Cardiac septum (tissue), 1 donor: Measurements from ENCODE around the gene SYNE2. TPM values are rescaled to one million over a fixed set of nuclear protein-coding genes. Genes with fewer than 3 reads are reported as not detected.
"Not testable (repeated sequence)": the region's sequence is repeated elsewhere in the genome, so short reads cannot be mapped to it uniquely, and the experiment has no call there.

Experiments
- DNase-seq: peaks from one replicate; pipeline ENCODE4 v3.0.0-alpha.2; 2020; ENCODE audit warnings: low spot score
- intact Hi-C: fragments of 100-400 bp; cut with DNase I; formaldehyde crosslinking; loops from one replicate; pipeline ENCODE4 v1.14.0; 2022
- long read RNA-seq: library from polyadenylated mRNA; unstranded; transcript quantifications from one replicate; pipeline ENCODE4 v2.0.0, GENCODE V29; 2021
- total RNA-seq: library from RNA; stranded (reverse); fragmentation: NEBNext Ultra II Directional; extraction: Animal tissue kit (Norgen Biotek cat#: 25700); gene quantifications from one replicate; pipeline ENCODE4 v1.2.1, GENCODE V29; 2021
- donor health status: DM: no; HTN: no; CAD: no.

The SYNE2 gene, protein sequence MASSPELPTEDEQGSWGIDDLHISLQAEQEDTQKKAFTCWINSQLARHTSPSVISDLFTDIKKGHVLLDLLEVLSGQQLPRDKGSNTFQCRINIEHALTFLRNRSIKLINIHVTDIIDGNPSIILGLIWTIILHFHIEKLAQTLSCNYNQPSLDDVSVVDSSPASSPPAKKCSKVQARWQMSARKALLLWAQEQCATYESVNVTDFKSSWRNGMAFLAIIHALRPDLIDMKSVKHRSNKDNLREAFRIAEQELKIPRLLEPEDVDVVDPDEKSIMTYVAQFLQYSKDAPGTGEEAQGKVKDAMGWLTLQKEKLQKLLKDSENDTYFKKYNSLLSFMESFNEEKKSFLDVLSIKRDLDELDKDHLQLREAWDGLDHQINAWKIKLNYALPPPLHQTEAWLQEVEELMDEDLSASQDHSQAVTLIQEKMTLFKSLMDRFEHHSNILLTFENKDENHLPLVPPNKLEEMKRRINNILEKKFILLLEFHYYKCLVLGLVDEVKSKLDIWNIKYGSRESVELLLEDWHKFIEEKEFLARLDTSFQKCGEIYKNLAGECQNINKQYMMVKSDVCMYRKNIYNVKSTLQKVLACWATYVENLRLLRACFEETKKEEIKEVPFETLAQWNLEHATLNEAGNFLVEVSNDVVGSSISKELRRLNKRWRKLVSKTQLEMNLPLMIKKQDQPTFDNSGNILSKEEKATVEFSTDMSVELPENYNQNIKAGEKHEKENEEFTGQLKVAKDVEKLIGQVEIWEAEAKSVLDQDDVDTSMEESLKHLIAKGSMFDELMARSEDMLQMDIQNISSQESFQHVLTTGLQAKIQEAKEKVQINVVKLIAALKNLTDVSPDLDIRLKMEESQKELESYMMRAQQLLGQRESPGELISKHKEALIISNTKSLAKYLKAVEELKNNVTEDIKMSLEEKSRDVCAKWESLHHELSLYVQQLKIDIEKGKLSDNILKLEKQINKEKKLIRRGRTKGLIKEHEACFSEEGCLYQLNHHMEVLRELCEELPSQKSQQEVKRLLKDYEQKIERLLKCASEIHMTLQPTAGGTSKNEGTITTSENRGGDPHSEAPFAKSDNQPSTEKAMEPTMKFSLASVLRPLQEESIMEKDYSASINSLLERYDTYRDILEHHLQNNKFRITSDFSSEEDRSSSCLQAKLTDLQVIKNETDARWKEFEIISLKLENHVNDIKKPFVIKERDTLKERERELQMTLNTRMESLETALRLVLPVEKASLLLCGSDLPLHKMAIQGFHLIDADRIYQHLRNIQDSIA (N-terminal part only)
- total RNA-seq = 61.4 TPM
- long read RNA-seq, partial matches to known transcripts = 31 of 51 reads
- long read RNA-seq, other reads (novel, unspliced or antisense) = 20 of 51 reads

GRCh38 chr14:63852817-63853731 is at the start of gene SYNE2:
SYNE2 (plus strand) TSS chr14:63853004; CDS start chr14:63909149, 56,145 bp downstream.
- intact Hi-C loops = loop anchor here (5.0 to 10.0 kb wide), 2 partner anchors 39 to 132 kb away; no protein-coding TSS in a partner anchor

DNA sequence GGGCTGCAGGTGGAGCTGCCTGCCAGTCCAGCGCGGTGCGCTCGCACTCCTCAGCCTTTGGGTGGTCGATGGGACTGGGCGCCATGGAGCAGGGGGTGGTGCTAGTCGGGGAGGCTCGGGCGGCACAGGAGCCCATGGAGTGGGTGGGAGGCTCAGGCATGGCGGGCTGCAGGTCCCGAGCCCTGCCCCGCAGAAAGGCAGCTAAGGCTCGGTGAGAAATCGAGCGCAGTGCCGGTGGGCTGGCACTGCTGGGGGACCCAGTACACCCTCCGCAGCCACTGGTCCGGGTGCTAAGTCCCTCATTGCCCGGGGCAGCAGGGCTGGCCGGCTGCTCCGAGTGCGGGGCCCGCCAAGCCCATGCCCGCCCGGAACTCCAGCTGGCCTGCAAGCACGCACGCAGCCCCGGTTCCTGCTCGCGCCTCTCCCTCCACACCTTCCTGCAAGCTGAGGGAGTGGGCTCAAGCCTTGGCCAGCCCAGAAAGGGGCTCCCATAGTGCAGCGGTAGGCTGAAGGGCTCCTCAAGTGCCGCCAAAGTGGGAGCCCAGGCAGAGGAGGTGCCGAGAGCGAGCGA is 49.5 kb upstream of the SYNE2 start:
- intact Hi-C loops, DNase-seq: not testable (repeated sequence)

More at GRCh38 chr14:63852817-63853731, at the start of gene SYNE2:
- DNase-seq = peak; percentile 84

GRCh38 chr14:63806064-63806463 is 46.7 kb upstream of the SYNE2 start:
- intact Hi-C loops, DNase-seq: not testable (repeated sequence)

DNA sequence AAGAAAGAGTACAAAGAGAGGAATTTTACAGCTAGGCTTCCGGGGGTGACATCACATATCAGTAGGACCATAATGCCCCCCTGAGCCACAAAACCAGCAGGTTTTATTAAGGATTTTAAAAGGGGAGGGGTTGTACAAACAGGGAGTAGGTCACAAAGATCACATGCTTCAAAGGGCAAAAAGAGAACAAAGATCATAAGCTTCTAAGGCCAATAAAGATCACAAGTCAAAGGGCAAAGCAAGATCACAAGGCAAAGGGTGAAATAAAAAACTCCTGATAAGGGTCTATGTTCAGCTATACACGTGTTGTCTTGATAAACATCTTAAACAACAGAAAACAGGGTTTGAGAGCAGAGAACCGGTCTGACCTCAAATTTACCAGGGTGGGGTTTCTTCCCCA is 41.1 kb upstream of the SYNE2 start:
- intact Hi-C loops, DNase-seq: not testable (repeated sequence)

GRCh38 chr14:63833728-63834127 is 19.1 kb upstream of the SYNE2 start:
- DNase-seq = no peak
- intact Hi-C loops = no loop called here

- DNase-seq = no peak
- intact Hi-C loops = no loop called here
Measured at GRCh38 chr14:63840981-63841380, 11.8 kb upstream of the SYNE2 start.

DNA sequence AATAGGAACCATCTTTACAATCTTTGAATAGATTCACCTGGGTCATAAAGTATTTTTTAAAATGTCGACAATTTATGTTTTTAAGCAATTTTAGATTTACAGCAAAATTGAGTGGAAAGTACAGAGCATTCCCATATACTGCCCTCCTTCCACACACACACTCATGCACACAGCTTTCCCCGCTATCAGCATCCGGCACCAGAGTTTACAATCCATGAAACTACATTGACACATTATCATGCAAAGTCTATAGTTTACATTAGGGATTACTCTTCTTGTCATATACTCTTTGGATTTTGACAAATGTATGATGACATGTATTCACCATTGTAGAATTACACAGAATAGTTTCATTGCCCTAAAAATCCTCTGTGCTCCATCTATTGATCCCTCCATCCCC is 9.0 kb upstream of the SYNE2 start:
- intact Hi-C loops = no loop called here
- DNase-seq = no peak

DNA sequence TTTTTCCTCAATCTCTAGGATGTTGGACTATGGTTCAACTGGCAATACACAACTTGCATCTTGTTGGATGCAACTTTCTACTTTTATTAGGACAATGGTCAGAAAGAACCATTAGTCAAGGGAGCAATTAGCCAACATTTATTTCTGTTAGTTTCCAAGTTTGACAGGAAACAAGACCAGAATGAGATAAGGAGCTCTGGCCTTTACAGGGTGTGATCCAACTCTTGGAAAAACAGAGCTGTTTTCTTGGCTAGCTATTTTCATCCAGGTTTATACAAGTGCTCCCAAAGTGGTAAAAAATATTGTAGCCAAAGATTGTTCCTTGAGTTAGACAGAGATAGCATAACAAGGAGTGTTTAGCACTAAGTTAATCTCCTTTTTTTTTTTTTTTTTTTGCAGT is 3.9 kb upstream of the SYNE2 start:
- DNase-seq = no peak
- intact Hi-C loops = no loop called here

- no peak for DNase-seq
- intact Hi-C loops = loop anchor here (5.0 to 10.0 kb wide), 2 partner anchors 40 to 132 kb away; no protein-coding TSS in a partner anchor
Measured at GRCh38 chr14:63852271-63852816, 460 bp upstream of the SYNE2 start.

- no peak for DNase-seq
- intact Hi-C loops = loop anchor here (1.0 to 10.0 kb wide), 3 partner anchors 21 to 131 kb away; no protein-coding TSS in a partner anchor
Measured at GRCh38 chr14:63853831-63854293, 1.1 kb downstream of the SYNE2 start.

DNA sequence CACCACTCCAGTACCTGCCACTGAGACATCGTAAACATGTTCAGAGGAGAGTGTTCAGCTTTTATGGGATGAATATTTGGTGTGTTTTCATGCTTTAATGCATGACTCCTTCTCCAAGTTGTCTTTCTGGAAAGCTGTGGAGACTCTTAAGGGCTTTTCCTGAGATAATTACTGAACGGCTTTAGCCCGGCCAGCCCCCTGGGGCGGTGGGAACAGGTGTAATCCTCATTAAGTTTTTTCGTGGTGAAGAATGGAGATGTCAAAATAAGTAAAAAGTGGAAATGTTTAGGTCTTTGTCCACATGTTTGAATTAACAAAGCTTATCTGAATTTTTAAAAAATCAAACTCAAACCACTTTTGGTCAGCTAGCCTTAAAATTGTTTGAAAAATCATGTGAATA is 1.5 kb downstream of the SYNE2 start:
- intact Hi-C loops = loop anchor here (1.0 to 10.0 kb wide), 3 partner anchors 21 to 130 kb away; no protein-coding TSS in a partner anchor
- DNase-seq = no peak

- intact Hi-C loops = loop anchor here (10.0 kb wide), 1 partner anchor 130 kb away; no protein-coding TSS in a partner anchor
Measured at GRCh38 chr14:63855281-63855680, 2.5 kb downstream of the SYNE2 start.

DNA sequence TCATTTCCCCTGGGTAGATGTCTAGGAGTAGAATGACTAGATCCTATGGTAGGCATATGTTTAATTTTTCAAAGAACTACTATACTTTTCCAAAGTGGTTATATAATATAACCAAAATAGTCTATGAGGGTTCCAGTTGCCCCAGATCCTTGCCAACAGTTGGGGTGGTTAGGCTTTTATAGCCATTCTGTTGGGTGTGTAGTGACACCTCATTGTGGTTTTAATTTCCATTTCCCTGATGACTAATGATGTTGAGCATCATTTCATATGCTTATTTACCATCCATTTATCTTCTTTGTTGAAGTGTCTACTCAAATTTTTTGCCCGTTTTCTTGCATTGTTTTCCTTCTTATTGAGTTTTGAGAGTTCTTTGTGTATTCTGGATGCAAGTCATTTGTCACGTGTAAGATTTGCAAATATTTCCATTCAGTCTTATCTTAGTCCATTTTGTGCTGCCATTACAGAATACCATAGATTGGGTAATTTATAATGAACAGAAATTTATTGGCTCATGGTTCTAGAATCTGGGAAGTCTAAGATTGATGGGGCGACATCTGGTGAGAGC is 4.7 kb downstream of the SYNE2 start:
- intact Hi-C loops = loop anchor here (10.0 kb wide), 1 partner anchor 127 kb away; no protein-coding TSS in a partner anchor
- DNase-seq = no peak

More at GRCh38 chr14:63855281-63855680, 2.5 kb downstream of the SYNE2 start:
- no peak for DNase-seq

DNA sequence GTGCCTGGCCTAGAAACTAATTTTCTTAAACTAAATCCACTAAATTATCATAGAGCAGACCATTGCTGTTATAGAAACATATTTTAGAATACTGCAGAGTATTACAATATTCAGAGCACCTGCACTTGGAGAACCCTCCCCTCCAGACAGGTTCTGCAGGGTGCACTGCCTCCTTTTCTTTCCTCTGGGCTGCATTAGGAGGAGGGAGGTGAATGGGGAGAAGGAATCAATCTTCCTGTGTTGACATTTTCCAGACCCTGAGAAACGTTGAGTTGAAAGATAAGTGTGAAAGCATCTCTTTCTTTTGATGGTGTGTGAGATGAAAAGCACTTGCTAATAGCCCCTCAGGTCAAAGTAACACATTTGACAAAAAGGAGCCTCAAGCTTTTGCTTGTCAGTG is 7.3 kb downstream of the SYNE2 start:
- no peak for DNase-seq
- intact Hi-C loops = no loop called here

DNA sequence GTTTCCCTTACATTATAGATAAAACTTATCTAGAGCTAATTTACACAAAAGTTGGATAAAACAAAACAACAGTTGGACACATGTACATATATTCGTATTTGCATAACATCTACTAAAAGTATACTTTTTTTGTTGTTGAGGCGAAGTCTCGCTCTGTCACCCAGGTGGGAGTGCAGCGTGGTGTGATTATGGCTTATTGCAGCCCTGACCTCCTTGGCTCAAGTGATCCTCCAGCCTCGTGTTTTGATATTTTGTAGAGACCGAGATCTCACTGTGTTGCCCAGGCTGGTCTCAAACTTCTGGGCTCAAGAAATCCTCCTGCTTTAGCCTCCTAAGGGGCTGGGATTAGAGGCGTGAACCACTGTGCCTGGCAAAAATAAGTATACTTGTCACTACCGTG is 9.4 kb downstream of the SYNE2 start:
- DNase-seq = no peak
- intact Hi-C loops = no loop called here

DNA sequence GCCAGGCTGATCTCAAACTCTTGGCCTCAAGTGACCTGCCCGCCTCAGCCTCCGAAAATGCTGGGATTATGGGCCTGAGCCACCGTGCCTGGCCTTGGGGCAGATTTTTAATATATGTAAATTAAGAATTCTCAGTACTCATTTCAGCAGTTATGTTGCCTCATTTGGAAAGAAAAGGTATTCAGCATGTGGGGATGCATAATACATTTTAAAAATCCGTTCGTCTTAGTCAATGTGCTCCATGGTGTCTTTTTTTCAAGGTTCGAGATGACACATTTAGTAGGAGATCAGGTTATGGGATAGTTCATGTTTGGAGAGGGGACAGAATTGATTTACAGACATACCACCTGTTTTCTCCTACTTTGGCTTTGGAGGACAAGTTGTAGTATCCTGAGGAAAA is 10.2 kb downstream of the SYNE2 start:
- intact Hi-C loops = no loop called here
- DNase-seq = no peak

GRCh38 chr14:63864775-63865174 is 12.0 kb downstream of the SYNE2 start:
- intact Hi-C loops, DNase-seq: not testable (repeated sequence)
